GM12872 (cell line): ENCODE data around the gene DSTN.
A peak's percentile ranks its signal among the peaks of the same experiment; 100 is the strongest.

Experiments
- TF ChIP-seq, protein P1 (sequence below): IDR thresholded peaks from 3 replicates; pipeline ENCODE4 v1.5.1; 2011; ENCODE audit warnings: low read depth, mild to moderate bottlenecking, low read length, moderate library complexity; ENCODE audit not compliant: insufficient read depth

DSTN gene

DNA sequence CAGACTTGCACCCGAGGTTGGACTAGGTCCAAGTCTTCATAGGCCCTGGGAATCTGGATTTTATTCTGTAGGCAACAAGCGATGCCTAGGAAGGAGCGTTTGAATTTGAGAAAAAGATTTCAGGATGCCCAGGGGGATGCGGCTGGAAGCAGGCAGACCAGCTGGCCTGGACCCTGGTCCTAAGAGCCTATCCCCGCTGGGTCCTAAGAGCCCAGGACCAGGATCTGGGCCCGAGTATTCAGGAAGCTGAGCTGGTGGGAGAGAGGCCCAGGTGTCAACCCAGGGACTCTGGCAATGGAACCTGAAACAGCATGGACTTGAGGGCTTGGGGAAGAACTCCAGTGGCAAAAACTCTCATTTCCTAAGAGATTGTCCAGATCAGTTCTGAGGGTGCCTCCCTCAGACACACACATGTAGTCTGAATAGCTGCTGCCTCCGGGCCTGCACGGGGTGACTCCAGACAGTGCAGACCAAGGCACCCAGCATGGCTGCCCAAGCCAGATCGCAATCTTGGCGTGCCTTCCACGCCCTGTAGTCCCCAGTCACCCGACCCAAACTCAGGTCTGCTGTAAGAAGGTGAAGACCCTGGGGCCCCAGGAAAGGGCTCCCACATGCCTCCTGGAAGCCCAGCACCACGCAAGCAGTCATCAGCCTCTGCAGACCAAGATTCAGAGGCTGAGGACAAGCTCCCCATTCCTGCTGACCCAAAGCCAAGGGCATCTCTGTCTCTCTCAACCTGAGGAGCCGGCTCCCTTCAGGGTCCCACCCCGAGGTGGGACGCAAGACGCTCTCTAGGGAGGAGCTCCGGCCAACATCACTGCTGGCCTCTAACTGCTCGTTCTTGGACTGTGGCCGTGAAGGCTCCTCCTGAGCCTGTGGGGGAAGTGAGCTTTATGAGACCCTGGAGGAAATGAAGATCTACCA, 77.8 kb downstream of the DSTN start:
- TF ChIP-seq, protein P1, sequence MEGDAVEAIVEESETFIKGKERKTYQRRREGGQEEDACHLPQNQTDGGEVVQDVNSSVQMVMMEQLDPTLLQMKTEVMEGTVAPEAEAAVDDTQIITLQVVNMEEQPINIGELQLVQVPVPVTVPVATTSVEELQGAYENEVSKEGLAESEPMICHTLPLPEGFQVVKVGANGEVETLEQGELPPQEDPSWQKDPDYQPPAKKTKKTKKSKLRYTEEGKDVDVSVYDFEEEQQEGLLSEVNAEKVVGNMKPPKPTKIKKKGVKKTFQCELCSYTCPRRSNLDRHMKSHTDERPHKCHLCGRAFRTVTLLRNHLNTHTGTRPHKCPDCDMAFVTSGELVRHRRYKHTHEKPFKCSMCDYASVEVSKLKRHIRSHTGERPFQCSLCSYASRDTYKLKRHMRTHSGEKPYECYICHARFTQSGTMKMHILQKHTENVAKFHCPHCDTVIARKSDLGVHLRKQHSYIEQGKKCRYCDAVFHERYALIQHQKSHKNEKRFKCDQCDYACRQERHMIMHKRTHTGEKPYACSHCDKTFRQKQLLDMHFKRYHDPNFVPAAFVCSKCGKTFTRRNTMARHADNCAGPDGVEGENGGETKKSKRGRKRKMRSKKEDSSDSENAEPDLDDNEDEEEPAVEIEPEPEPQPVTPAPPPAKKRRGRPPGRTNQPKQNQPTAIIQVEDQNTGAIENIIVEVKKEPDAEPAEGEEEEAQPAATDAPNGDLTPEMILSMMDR: no peak

DNA sequence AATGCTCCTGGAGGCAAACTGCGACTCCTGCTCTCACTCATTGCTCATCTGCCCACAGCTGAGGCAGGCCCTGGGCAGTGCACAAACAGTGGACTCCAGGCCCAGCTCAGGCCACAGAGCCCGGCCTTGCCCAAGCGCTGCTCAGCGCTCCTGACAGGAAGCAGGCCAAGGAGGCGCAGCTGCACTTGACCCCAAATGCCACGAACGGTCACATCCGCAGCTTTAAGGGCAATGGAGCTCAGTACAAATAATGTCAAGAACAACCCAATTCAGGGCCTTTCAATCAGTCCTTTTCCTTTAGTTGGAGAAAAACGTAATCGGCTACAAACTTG, 78.4 kb downstream of the DSTN start:
- TF ChIP-seq, protein P1: no peak

DNA sequence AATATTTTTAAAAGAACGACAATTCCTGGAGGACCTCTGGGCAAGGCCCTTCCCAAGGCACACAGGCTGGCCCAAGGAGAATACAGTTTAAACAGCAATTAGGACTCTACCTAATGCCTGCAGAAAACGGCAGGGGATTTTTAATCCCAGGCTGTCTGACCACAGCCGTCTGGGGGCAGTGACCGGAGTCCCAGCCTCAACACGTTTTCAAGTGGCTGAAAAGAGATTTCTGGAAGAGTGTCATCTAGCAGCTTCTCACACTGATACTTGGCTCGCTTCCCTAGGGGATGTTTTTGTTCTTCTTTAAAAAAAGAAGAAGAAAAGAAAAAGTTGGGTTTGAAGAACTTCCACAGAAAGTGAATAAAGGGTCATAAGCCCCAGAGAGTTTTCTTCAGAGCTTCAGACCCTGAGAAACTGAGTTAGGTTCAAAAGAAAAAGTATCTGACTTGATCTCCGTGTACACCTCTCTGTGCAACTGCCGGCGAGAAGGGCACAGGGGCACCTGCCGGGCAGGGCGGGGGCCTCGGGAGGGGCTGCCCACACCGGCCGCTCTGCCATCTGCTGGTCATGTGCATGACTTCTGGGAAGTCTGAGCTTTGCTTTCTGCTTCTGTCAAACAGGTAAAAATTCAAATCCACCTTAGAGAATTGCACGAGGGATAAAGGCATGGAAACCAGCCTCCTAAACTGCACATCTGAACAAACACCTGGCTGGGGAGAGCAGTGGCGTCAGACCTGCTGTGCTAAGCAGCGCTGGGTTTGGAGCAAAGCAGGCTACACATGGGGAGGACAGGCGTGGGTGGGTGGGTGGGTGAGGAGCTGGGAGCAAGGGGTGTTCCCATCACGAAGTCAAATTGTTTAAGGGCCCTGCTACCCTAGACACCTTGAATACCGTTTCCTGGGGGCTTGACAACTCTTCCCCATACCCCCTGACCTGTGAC, 79.2 kb downstream of the DSTN start:
- TF ChIP-seq, protein P1: peak; percentile 48; the same call in 2 of the 3 replicates

DNA sequence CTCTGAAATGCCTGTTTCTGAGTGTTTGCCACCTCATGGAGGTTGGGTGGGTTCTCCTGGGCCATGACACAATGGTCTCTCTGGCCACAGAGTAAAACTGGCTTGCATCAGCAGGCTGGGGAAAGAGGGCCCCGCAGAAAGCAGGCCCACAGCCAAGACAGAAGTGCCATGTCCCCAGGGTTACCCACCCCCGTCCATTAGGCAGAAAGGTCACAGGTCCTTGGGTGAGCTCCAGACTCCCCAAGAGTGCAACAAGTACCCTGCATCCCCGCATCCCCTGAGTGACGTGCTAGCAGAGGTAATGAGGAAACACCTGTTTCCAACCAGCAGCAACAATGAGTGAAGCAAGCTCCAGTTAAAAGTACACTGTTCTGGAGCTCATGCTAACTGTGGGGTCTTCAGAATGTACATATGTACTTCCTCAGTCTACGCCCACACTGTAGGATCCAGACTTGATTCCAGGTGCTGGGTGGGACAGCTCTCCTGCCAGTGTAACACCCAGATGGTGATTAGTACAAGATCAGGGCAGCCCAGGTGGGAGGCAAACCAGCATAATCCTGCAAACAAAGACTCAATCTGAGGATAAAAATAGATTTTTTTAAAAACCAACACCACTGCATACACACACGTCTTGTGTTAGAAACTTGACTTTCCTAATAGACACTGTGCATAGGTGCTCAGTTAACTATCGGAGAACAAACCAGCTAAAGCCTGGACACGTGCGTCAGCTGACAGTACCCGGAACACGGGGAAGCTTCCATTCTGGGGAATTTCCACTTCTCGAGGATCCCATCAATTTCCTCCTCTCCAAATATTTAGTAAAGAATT, 80.6 kb downstream of the DSTN start:
- TF ChIP-seq, protein P1: no peak

DNA sequence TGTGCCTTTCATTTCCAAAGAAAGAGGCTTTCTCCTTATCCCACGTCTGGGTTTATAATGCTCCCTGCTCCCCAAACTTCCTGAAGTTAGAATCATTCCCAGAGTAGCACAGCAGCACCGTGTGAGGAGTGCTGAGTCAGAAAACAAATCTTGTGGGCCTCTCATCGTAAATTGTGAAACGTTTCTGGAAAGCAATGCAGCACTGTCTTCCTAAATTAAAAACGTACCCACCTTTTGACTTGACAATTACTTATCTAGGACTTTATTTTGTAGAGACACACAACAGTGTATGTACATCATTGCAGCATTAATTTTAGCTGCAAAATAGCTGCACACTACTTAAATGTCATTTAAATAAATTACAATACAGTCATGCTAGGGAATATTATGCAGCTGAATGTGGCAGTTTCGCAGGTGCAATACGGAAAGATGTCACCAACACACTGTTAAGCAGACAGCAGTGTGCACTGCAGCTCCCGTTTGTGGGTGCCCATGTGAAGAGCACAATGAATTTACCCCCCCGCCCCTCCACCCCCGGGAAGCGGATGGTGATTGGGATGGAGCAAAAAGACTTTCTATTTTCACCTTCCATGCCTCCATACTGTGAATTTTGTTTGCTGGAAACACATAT, 81.4 kb downstream of the DSTN start:
- TF ChIP-seq, protein P1: no peak

DNA sequence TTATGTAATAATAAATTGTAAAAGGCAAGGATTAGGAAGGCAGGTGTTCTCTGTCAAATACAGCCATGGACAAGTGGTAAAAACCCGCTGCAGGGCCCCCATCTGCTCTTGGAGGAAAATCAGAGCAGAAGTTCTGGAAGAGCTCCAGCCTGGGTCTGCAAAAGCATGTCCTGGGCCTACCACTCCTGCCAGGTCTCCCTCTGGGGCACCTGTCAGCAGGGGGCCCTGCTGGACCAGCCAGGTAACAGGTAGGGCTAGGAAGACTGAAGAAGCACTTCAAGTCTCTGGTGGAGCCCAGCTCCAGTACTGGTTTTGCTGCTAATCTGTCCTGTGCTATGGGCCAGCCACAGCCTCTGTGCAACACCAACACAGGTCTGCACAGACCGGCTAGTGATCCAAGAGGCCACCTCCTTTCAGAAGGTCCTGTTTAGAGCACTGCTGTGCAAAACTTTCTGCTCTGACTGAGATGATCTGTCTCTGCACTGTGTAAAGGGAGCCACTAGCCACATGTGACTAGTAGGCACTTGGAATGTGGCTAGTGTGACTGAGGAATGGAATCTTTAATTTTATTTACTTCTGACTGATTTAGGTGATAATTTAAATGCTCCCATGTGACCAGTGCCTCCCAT, 82.0 kb downstream of the DSTN start:
- TF ChIP-seq, protein P1: no peak
